ENCODE data around the gene PTPRN2.

PTPRN2 gene

DNA sequence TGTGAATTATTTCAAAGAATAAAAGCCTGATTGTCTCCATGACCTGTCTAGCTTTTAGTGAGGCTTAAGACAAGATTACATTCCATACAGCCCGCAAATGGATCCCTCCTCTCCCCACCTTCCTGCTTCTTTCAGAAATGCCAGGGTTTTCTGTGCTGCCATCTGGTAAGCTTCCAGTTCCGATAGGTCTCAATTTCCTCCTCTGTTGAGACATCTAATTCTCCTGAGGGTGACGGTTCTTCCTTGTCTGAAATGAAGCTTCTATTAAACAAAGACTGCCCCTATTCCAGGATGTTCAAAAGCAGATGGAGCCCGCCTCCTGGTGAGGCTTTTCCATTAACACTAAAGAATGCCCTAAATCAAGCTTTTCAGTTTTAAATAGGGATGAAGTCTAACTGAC lies 295.6 kb downstream of the PTPRN2 start:
- TF ChIP-seq, protein P1, sequence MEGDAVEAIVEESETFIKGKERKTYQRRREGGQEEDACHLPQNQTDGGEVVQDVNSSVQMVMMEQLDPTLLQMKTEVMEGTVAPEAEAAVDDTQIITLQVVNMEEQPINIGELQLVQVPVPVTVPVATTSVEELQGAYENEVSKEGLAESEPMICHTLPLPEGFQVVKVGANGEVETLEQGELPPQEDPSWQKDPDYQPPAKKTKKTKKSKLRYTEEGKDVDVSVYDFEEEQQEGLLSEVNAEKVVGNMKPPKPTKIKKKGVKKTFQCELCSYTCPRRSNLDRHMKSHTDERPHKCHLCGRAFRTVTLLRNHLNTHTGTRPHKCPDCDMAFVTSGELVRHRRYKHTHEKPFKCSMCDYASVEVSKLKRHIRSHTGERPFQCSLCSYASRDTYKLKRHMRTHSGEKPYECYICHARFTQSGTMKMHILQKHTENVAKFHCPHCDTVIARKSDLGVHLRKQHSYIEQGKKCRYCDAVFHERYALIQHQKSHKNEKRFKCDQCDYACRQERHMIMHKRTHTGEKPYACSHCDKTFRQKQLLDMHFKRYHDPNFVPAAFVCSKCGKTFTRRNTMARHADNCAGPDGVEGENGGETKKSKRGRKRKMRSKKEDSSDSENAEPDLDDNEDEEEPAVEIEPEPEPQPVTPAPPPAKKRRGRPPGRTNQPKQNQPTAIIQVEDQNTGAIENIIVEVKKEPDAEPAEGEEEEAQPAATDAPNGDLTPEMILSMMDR (IDR thresholded peaks at IDR 0.05), result no peak
- H3K27ac Mint-ChIP-seq, result no peak overlapping the region
- H3K4me3 Mint-ChIP-seq, result no peak overlapping the region
- H3K27me3 Mint-ChIP-seq (ENCODE audit: low read depth, poor library complexity), result peaks cover 9% of the 10 kb centered on the region
- peaks cover 10% of the 10 kb centered on the region for H3K36me3 Mint-ChIP-seq (ENCODE audit: low read depth)
- no peaks in the 10 kb centered on the region for H3K4me1 Mint-ChIP-seq
- H3K9me3 Mint-ChIP-seq, result peaks cover 64% of the 10 kb centered on the region
- no peak for DNase-seq

DNA sequence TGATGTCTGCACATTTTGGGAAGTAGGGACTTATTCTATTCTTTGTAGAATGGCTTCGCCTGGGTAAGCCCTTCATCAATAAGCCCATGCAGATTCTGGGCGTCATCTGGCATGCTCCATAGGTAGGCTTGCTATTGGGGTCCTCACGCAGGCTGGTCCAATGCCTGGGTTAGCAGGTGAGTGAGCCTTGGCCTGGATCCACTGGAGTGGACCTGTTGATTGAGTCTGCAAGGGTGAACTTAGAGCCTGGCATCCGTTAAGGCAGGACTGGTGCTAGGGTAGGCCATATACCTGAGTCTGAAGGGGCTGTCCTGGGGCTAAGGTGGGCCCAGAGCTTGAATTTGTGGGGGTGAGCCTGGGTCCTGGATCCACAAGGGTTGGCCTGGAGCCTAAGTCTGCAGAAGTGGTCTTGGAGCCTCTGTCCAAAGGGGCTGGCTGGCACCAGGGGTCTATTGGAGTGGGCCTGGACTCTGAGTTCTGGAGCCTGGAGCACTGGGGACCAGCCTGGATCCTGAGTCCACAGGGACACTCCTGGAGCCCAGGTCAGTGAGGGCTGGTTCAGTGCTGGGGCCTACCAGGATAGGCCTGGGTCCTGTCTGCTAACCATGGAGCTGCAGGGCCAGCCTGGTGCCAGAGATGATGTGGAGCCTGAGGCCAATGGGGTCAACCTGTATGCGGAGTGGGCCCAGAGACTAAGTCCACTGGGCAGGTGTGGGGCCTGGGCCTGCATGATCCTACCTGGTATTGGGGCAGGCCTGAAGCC lies 297.7 kb downstream of the PTPRN2 start:
- Mint-ChIP-seq H3K9me3 (peaks cover 57% of the 10 kb centered on the region), H3K4me1 (no peaks in the 10 kb centered on the region), H3K27ac (no peak overlapping the region), H3K27me3 (ENCODE audit: low read depth, poor library complexity) (peaks cover 7% of the 10 kb centered on the region), H3K4me3 (no peak overlapping the region), H3K36me3 (ENCODE audit: low read depth) (peaks cover 10% of the 10 kb centered on the region)
- TF ChIP-seq, protein P1 (IDR thresholded peaks at IDR 0.05), result no peak
- DNase-seq, result no peak

GRCh38 chr7:158289231-158289630 lies 298.4 kb downstream of the PTPRN2 start:
- DNase-seq, result no peak
- Mint-ChIP-seq H3K9me3 (peaks cover 51% of the 10 kb centered on the region), H3K4me3 (no peak overlapping the region), H3K4me1 (no peaks in the 10 kb centered on the region), H3K27me3 (ENCODE audit: low read depth, poor library complexity) (peaks cover 10% of the 10 kb centered on the region), H3K36me3 (ENCODE audit: low read depth) (peaks cover 10% of the 10 kb centered on the region), H3K27ac (no peak overlapping the region)
- TF ChIP-seq, protein P1 (IDR thresholded peaks at IDR 0.05), result no peak

GRCh38 chr7:158286210-158286609 lies 301.4 kb downstream of the PTPRN2 start:
- Mint-ChIP-seq H3K27ac (no peak overlapping the region), H3K27me3 (ENCODE audit: low read depth, poor library complexity) (peaks cover 16% of the 10 kb centered on the region), H3K4me3 (no peak overlapping the region), H3K36me3 (ENCODE audit: low read depth) (peaks cover 10% of the 10 kb centered on the region), H3K9me3 (peaks cover 46% of the 10 kb centered on the region), H3K4me1 (peaks cover 14% of the 10 kb centered on the region)
- TF ChIP-seq, protein P1 (IDR thresholded peaks at IDR 0.05), result no peak
- DNase-seq, result no peak

DNA sequence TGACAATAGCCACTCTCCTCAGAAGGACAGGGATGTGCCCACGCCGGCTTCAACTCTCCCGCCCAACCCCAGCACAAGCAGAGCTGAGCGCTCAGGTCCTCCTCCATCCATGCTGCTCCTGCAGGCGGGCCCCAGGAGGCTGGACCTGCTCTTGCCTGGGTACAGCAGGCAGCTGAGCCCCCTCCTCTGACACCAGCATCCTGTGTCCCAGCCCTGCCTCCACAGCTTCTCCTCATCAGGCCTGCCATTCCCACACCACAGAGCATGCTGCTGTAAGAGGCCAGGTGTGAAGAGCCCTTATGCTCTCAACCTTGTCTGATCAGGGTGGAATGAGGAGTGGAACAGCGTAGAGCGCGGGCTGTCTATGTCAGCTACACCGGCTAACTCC lies 302.2 kb downstream of the PTPRN2 start:
- DNase-seq, result no peak
- Mint-ChIP-seq H3K9me3 (peaks cover 41% of the 10 kb centered on the region), H3K36me3 (ENCODE audit: low read depth) (peaks cover 10% of the 10 kb centered on the region), H3K4me3 (no peak overlapping the region), H3K4me1 (peaks cover 14% of the 10 kb centered on the region), H3K27me3 (ENCODE audit: low read depth, poor library complexity) (peaks cover 16% of the 10 kb centered on the region), H3K27ac (no peak overlapping the region)
- TF ChIP-seq, protein P1 (IDR thresholded peaks at IDR 0.05), result no peak

Measured in nephron progenitor cell (in vitro differentiated cells).